ENCODE results near the gene TMEM255B.

The TMEM255B gene

DNA sequence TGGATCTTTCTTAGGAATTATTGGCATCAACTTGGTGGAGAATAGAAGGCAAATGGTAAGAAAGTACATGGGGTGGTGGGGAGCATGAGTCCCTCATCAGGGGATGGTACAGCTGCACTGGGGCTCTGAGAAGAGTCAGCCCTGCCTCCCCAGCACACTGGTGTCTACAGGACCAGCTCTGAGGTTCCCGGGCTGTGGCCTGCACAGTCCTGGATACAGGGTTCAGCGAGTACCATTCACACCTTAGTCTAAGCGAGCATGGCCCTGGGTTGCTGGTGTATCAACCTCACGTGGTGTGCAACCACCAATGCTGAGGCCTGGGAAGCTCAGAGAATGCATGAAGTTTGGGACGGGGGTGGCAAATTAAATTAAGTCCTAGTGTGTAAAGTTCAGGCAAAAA lies 10.1 kb downstream of the TMEM255B start:
- Histone ChIP-seq H3F3A (ENCODE audit: low read depth) (no peaks in the 10 kb centered on the region), H3K4me2 (ENCODE audit: low read depth, low read length, poor library complexity, severe bottlenecking) (no peak overlapping the region), H3K79me2 (ENCODE audit: insufficient read depth, low read length) (no peaks in the 10 kb centered on the region), H3K9me2 (replicated peaks; ENCODE audit: low read depth, low read length) (no peaks in the 10 kb centered on the region), H3K9me3 (ENCODE audit: insufficient read depth, low read depth, low read length) (no peaks in the 10 kb centered on the region), H3K9ac (ENCODE audit: low read depth, low read length, poor library complexity, severe bottlenecking) (no peak overlapping the region), H4K20me1 (ENCODE audit: insufficient read depth, low read length, poor library complexity, severe bottlenecking) (no peaks in the 10 kb centered on the region), H3K4me1 (ENCODE audit: insufficient read depth, low read length, poor library complexity, severe bottlenecking) (peaks cover 6% of the 10 kb centered on the region), H3K36me3 (ENCODE audit: insufficient read depth, low read length) (no peaks in the 10 kb centered on the region), H2AFZ (ENCODE audit: low read length) (no peak overlapping the region), H3K27me3 (ENCODE audit: insufficient read depth, low read length, poor library complexity, severe bottlenecking) (no peaks in the 10 kb centered on the region), H3K4me3 (ENCODE audit: low read length, poor library complexity, severe bottlenecking) (no peak overlapping the region)
- TF ChIP-seq EZH2phosphoT487 (IDR thresholded peaks at IDR 0.05; ENCODE audit: borderline replicate concordance) = no peak
- TF ChIP-seq, protein P1, sequence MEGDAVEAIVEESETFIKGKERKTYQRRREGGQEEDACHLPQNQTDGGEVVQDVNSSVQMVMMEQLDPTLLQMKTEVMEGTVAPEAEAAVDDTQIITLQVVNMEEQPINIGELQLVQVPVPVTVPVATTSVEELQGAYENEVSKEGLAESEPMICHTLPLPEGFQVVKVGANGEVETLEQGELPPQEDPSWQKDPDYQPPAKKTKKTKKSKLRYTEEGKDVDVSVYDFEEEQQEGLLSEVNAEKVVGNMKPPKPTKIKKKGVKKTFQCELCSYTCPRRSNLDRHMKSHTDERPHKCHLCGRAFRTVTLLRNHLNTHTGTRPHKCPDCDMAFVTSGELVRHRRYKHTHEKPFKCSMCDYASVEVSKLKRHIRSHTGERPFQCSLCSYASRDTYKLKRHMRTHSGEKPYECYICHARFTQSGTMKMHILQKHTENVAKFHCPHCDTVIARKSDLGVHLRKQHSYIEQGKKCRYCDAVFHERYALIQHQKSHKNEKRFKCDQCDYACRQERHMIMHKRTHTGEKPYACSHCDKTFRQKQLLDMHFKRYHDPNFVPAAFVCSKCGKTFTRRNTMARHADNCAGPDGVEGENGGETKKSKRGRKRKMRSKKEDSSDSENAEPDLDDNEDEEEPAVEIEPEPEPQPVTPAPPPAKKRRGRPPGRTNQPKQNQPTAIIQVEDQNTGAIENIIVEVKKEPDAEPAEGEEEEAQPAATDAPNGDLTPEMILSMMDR (conservative IDR thresholded peaks at IDR 0.05; ENCODE audit: low read length) = no peak

DNA sequence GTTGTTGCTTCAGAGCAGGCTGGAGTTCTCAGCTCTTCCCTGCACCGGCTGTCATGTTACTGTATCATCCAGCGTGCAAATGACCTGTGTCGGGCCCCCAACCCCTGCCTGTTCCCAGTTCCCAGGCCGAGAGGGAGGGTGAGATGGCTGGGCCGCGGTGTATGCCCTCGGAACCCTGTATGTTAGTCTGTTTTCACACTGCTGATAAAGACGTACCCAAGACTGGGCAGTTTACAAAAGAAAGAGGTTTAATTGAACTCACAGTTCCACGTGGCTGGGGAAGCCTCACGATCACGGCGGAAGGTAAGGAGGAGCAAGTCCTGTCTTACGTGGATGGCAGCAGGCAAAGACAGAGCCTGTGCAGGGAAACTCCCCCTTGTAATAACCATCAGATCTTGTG lies 10.9 kb downstream of the TMEM255B start:
- TF ChIP-seq EZH2phosphoT487 (IDR thresholded peaks at IDR 0.05; ENCODE audit: borderline replicate concordance) = no peak
- TF ChIP-seq, protein P1 (conservative IDR thresholded peaks at IDR 0.05; ENCODE audit: low read length) = no peak
- H3F3A ChIP-seq (ENCODE audit: low read depth) = no peaks in the 10 kb centered on the region
- no peaks in the 10 kb centered on the region for H3K36me3 ChIP-seq (ENCODE audit: insufficient read depth, low read length)
- H4K20me1 ChIP-seq (ENCODE audit: insufficient read depth, low read length, poor library complexity, severe bottlenecking) = no peaks in the 10 kb centered on the region
- no peaks in the 10 kb centered on the region for H3K9me2 ChIP-seq (replicated peaks; ENCODE audit: low read depth, low read length)
- no peaks in the 10 kb centered on the region for H3K9me3 ChIP-seq (ENCODE audit: insufficient read depth, low read depth, low read length)
- H3K4me2 ChIP-seq (ENCODE audit: low read depth, low read length, poor library complexity, severe bottlenecking) = no peak overlapping the region
- peaks cover 6% of the 10 kb centered on the region for H3K4me1 ChIP-seq (ENCODE audit: insufficient read depth, low read length, poor library complexity, severe bottlenecking)
- H3K9ac ChIP-seq (ENCODE audit: low read depth, low read length, poor library complexity, severe bottlenecking) = no peak overlapping the region
- no peaks in the 10 kb centered on the region for H3K79me2 ChIP-seq (ENCODE audit: insufficient read depth, low read length)
- H2AFZ ChIP-seq (ENCODE audit: low read length) = no peak overlapping the region
- no peak overlapping the region for H3K4me3 ChIP-seq (ENCODE audit: low read length, poor library complexity, severe bottlenecking)
- no peaks in the 10 kb centered on the region for H3K27me3 ChIP-seq (ENCODE audit: insufficient read depth, low read length, poor library complexity, severe bottlenecking)

DNA sequence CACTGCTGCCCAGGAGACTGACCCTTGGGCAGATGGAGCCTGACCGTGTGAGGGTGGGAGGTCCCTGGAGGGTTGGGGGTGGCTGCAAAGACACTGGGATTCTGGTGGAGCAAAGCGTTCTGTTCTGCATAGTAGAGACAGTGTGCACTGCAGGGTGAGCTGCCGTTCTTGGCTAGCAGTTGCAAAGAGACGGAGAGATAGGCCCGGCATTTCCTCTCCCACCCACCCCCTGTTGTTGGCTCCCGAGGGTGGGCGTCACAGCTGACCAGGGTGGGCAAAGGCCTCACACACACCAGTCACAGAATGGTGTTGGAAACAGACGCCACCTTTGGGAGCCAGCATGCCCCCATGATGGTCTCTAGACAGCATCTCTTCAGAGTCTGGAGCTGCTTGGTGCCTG lies 11.4 kb downstream of the TMEM255B start:
- Histone ChIP-seq H3K4me3 (ENCODE audit: low read length, poor library complexity, severe bottlenecking) (no peak overlapping the region), H3K9ac (ENCODE audit: low read depth, low read length, poor library complexity, severe bottlenecking) (no peak overlapping the region), H3K4me1 (ENCODE audit: insufficient read depth, low read length, poor library complexity, severe bottlenecking) (peaks cover 6% of the 10 kb centered on the region), H3K9me2 (replicated peaks; ENCODE audit: low read depth, low read length) (no peaks in the 10 kb centered on the region), H3K36me3 (ENCODE audit: insufficient read depth, low read length) (no peaks in the 10 kb centered on the region), H2AFZ (ENCODE audit: low read length) (no peak overlapping the region), H3K9me3 (ENCODE audit: insufficient read depth, low read depth, low read length) (no peaks in the 10 kb centered on the region), H4K20me1 (ENCODE audit: insufficient read depth, low read length, poor library complexity, severe bottlenecking) (no peaks in the 10 kb centered on the region), H3K79me2 (ENCODE audit: insufficient read depth, low read length) (no peaks in the 10 kb centered on the region), H3F3A (ENCODE audit: low read depth) (no peaks in the 10 kb centered on the region), H3K4me2 (ENCODE audit: low read depth, low read length, poor library complexity, severe bottlenecking) (no peak overlapping the region), H3K27me3 (ENCODE audit: insufficient read depth, low read length, poor library complexity, severe bottlenecking) (no peaks in the 10 kb centered on the region)
- TF ChIP-seq, protein P1 (conservative IDR thresholded peaks at IDR 0.05; ENCODE audit: low read length) = no peak
- no peak for TF ChIP-seq EZH2phosphoT487 (IDR thresholded peaks at IDR 0.05; ENCODE audit: borderline replicate concordance)
